ENCODE data around the gene ECI2.

ECI2 gene

GRCh38 chr6:4078691-4079471, 56.5 kb downstream of the ECI2 start, which contains the start of gene FAM217A:
FAM217A (minus strand) TSS chr6:4079137; CDS start chr6:4077414, 1,723 bp downstream.
- no peaks in the 10 kb centered on the region for H3K36me3 ChIP-seq (ENCODE audit: insufficient read depth, low read length)
- H3K4me3 ChIP-seq (ENCODE audit: low read depth in 1 of 2, low read length in 2 of 2): no peak within 1 kb of the TSS
- no peak for TF ChIP-seq EZH2 (IDR thresholded peaks at IDR 0.05; ENCODE audit: borderline replicate concordance, low read depth, low read length, severe bottlenecking)
- TF ChIP-seq CTCF (IDR thresholded peaks at IDR 0.05; ENCODE audit: borderline replicate concordance, extremely low read depth, low read length, poor library complexity, severe bottlenecking): no peak
- no peak within 1 kb of the TSS for H3K27ac ChIP-seq (ENCODE audit: low read length)
- H3K79me2 ChIP-seq (ENCODE audit: insufficient read depth, low read length): no peaks in the 10 kb centered on the region
- no peaks in the 10 kb centered on the region for H3K27me3 ChIP-seq (ENCODE audit: insufficient read depth, low read length, poor library complexity)
- no peaks in the 10 kb centered on the region for H3K4me1 ChIP-seq (ENCODE audit: insufficient read depth, low read length)
- no peak within 1 kb of the TSS for H3K4me2 ChIP-seq (ENCODE audit: insufficient read depth, low read length)
- H3K9me3 ChIP-seq (ENCODE audit: insufficient read depth, low read length, severe bottlenecking): no peaks in the 10 kb centered on the region
- H2AFZ ChIP-seq (ENCODE audit: low read depth, low read length): no peak within 1 kb of the TSS
- no peaks in the 10 kb centered on the region for H4K20me1 ChIP-seq (ENCODE audit: insufficient read depth, low read length)
- H3K9ac ChIP-seq (ENCODE audit: low read depth, low read length): no peak within 1 kb of the TSS
- ATAC-seq (ENCODE audit: insufficient read depth, low read depth) (no peak), DNase-seq (no peak)

- Histone ChIP-seq H3K9me3 (ENCODE audit: insufficient read depth, low read length, severe bottlenecking) (no peaks in the 10 kb centered on the region), H2AFZ (ENCODE audit: low read depth, low read length) (no peak overlapping the region), H3K36me3 (ENCODE audit: insufficient read depth, low read length) (no peaks in the 10 kb centered on the region), H3K4me2 (ENCODE audit: insufficient read depth, low read length) (no peak overlapping the region), H3K4me3 (ENCODE audit: low read depth in 1 of 2, low read length in 2 of 2) (no peak overlapping the region), H3K9ac (ENCODE audit: low read depth, low read length) (no peak overlapping the region), H4K20me1 (ENCODE audit: insufficient read depth, low read length) (no peaks in the 10 kb centered on the region), H3K79me2 (ENCODE audit: insufficient read depth, low read length) (no peaks in the 10 kb centered on the region), H3K27me3 (ENCODE audit: insufficient read depth, low read length, poor library complexity) (no peaks in the 10 kb centered on the region), H3K27ac (ENCODE audit: low read length) (no peak overlapping the region), H3K4me1 (ENCODE audit: insufficient read depth, low read length) (no peaks in the 10 kb centered on the region)
- TF ChIP-seq EZH2 (IDR thresholded peaks at IDR 0.05; ENCODE audit: borderline replicate concordance, low read depth, low read length, severe bottlenecking) (no peak), CTCF (IDR thresholded peaks at IDR 0.05; ENCODE audit: borderline replicate concordance, extremely low read depth, low read length, poor library complexity, severe bottlenecking) (no peak)
- DNase-seq: no peak
- ATAC-seq (ENCODE audit: insufficient read depth, low read depth): no peak
Observed at GRCh38 chr6:4074478-4075235, 60.7 kb downstream of the ECI2 start.

DNA sequence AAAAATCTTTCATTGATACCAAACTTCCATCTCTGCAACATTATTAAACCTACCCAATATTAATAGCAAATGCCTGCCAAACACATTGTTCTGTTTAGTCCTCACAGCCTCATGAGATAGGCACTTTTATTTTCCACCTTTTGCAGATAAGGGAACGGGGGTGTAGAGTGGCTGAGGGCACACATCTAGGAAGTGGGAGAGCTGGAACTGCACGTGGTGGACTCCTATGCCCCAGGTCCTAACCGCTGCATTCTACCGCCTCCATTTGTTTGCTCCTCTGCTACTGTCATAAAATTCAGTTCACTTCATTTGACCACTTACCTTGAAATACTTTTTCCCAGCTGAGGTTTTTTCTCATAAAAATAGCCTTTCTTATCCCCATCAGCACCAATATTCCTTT, 64.0 kb downstream of the ECI2 start:
- no peak overlapping the region for H3K4me3 ChIP-seq (ENCODE audit: low read depth in 1 of 2, low read length in 2 of 2)
- ATAC-seq (ENCODE audit: insufficient read depth, low read depth) (no peak), DNase-seq (no peak)
- H2AFZ ChIP-seq (ENCODE audit: low read depth, low read length): no peak overlapping the region
- no peaks in the 10 kb centered on the region for H4K20me1 ChIP-seq (ENCODE audit: insufficient read depth, low read length)
- H3K36me3 ChIP-seq (ENCODE audit: insufficient read depth, low read length): no peaks in the 10 kb centered on the region
- no peak overlapping the region for H3K4me2 ChIP-seq (ENCODE audit: insufficient read depth, low read length)
- H3K27me3 ChIP-seq (ENCODE audit: insufficient read depth, low read length, poor library complexity): no peaks in the 10 kb centered on the region
- no peaks in the 10 kb centered on the region for H3K4me1 ChIP-seq (ENCODE audit: insufficient read depth, low read length)
- H3K79me2 ChIP-seq (ENCODE audit: insufficient read depth, low read length): no peaks in the 10 kb centered on the region
- no peak overlapping the region for H3K9ac ChIP-seq (ENCODE audit: low read depth, low read length)
- TF ChIP-seq EZH2 (IDR thresholded peaks at IDR 0.05; ENCODE audit: borderline replicate concordance, low read depth, low read length, severe bottlenecking) (no peak), CTCF (IDR thresholded peaks at IDR 0.05; ENCODE audit: borderline replicate concordance, extremely low read depth, low read length, poor library complexity, severe bottlenecking) (no peak)
- no peaks in the 10 kb centered on the region for H3K9me3 ChIP-seq (ENCODE audit: insufficient read depth, low read length, severe bottlenecking)
- H3K27ac ChIP-seq (ENCODE audit: low read length): no peak overlapping the region

Data from DND-41 (cell line).